Measurements from ENCODE around the gene C19orf44.

DNA sequence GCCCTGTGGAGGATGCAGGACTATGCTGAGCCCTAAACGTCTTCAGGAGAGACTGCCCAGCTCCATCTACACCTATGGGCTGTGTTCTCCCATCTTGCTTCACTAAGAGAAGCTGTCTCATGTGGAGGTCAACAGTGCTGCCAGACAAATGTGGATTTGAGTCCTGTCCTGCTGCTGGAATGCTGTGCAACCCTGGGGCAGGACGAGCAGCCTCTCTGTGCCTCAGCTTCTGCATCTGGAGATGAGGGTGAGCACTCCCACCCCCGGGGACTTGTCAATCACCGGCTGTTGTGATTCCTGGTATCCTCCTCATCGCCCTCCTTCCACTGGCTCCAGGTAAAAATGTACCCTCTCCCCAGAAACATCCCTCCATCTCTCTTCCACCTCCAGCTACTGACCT is 40.7 kb upstream of the C19orf44 start:
- TF ChIP-seq, protein P1, sequence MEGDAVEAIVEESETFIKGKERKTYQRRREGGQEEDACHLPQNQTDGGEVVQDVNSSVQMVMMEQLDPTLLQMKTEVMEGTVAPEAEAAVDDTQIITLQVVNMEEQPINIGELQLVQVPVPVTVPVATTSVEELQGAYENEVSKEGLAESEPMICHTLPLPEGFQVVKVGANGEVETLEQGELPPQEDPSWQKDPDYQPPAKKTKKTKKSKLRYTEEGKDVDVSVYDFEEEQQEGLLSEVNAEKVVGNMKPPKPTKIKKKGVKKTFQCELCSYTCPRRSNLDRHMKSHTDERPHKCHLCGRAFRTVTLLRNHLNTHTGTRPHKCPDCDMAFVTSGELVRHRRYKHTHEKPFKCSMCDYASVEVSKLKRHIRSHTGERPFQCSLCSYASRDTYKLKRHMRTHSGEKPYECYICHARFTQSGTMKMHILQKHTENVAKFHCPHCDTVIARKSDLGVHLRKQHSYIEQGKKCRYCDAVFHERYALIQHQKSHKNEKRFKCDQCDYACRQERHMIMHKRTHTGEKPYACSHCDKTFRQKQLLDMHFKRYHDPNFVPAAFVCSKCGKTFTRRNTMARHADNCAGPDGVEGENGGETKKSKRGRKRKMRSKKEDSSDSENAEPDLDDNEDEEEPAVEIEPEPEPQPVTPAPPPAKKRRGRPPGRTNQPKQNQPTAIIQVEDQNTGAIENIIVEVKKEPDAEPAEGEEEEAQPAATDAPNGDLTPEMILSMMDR (IDR thresholded peaks at IDR 0.05; ENCODE audit: low read depth, low read length), result no peak
- no peak for TF ChIP-seq POLR2A (IDR thresholded peaks at IDR 0.05; ENCODE audit: extremely low read depth, insufficient read length)
- TF ChIP-seq MYC (IDR thresholded peaks at IDR 0.05; ENCODE audit: low read depth, low read length), result no peak
- TF ChIP-seq, protein P2, sequence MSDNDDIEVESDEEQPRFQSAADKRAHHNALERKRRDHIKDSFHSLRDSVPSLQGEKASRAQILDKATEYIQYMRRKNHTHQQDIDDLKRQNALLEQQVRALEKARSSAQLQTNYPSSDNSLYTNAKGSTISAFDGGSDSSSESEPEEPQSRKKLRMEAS (IDR thresholded peaks at IDR 0.05; ENCODE audit: low read depth, low read length), result no peak
